Measurements from ENCODE around the gene FNDC3B.

DNA sequence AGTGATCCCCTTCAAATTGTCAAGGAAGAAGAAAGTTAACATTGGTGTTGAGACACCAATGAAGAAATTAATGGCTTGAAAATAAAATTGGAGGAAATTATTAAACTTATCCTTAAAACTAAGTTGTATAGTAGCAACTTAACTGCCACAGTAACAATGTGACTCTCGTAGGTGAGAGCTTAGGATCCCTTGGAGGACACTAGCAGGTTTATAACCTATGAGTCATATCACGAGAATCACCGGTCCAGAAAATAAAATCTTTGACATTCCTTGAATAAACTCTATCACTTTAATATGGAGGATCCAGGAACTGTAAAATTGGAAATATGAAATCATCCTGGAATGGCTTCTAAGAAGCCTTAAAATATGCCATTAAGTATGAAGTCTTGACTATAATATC, 406.8 kb downstream of the FNDC3B start:
- TF ChIP-seq, protein P1, sequence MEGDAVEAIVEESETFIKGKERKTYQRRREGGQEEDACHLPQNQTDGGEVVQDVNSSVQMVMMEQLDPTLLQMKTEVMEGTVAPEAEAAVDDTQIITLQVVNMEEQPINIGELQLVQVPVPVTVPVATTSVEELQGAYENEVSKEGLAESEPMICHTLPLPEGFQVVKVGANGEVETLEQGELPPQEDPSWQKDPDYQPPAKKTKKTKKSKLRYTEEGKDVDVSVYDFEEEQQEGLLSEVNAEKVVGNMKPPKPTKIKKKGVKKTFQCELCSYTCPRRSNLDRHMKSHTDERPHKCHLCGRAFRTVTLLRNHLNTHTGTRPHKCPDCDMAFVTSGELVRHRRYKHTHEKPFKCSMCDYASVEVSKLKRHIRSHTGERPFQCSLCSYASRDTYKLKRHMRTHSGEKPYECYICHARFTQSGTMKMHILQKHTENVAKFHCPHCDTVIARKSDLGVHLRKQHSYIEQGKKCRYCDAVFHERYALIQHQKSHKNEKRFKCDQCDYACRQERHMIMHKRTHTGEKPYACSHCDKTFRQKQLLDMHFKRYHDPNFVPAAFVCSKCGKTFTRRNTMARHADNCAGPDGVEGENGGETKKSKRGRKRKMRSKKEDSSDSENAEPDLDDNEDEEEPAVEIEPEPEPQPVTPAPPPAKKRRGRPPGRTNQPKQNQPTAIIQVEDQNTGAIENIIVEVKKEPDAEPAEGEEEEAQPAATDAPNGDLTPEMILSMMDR (IDR thresholded peaks at IDR 0.05), result no peak
- no peak for TF ChIP-seq EZH2 (IDR thresholded peaks at IDR 0.05; ENCODE audit: borderline replicate concordance, insufficient read depth, low read depth, low read length, poor library complexity, severe bottlenecking)

All from B cell (primary cell).